GM18507 (cell line): ENCODE results near the gene POLRMT.
"Not testable (repeated sequence)": the region's sequence is repeated elsewhere in the genome, so short reads cannot be mapped to it uniquely, and the experiment has no call there.

Experiments
- DNase-seq: peaks from one replicate; pipeline ENCODE4 v3.0.0; 2011; ENCODE audit warnings: low read depth; ENCODE audit not compliant: insufficient read length; ENCODE audit errors: extremely low spot score
- FAIRE-seq: peaks from 2 replicates; lab custom pipeline; 2011; peaks lifted over from hg19 to GRCh38; lab: Jason Lieb, UNC

Gene POLRMT

DNA sequence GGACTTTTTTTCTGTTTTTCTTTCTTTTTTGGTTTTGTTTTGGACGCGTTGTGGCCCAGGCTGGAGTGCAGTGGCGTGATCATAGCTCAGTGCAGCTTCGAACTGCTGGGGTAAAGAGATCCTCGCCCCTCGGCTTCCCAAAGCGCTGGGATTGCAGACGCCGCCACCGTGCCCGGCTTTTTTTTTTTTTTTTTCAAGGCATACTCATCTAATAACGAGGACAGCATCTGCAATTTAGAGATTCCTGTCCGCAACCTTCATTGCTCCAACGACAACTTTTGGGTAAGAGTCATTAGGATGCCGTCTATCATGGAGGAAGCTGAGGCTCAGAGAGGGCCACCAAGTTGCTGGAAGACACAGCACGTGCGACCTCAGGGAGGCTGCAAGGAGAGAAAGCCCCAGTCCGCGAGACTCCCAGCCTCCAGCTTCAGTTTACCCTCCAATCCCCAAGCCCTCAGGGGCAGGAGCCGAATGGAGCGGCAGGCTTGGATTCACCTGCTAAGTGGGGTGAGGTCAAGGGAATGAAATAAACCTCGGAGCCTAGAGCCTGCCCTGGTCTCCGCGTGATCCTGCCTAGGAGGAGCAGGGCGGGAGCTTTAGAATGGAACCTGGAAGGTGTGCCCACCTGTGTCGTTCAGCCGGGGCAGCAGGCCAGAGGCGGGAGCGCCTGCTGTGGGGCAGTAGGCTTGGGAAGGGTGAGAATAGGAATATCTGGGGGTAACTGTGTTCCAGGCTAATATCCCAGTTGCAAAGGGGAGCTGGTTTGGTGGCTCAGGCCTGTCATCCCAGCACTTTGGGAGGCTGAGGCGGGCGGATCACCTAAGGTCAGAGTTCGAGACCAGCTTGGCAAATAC is 676 bp upstream of the POLRMT start:
- no peak for DNase-seq
- no peak for FAIRE-seq

DNA sequence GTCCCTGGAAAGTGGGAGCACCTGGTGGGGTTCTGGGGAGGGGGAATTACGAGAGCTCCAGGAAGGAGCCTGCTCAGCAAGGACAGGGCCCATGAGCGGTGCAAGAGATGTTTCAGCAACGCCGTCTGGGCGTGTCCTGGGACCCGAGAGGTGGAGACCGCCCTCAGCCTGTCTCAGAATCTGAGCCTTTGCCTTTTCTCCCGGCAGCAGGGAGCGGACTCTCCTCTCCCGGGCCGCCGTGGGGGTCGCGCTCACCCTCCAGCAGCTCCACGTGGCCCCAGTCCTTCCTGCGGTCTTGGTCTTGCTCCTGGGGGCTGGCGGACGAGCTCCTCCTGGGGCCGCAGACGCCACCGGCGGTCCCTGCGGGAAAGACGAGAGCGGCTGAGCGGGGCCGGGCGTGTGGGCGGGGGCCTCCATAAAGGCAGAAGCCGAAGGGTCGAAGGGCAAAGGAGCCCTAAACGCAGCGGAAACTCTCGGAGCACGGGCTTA is 714 bp downstream of the POLRMT start:
- DNase-seq (peak; percentile 48), FAIRE-seq (peak; percentile 83)

DNA sequence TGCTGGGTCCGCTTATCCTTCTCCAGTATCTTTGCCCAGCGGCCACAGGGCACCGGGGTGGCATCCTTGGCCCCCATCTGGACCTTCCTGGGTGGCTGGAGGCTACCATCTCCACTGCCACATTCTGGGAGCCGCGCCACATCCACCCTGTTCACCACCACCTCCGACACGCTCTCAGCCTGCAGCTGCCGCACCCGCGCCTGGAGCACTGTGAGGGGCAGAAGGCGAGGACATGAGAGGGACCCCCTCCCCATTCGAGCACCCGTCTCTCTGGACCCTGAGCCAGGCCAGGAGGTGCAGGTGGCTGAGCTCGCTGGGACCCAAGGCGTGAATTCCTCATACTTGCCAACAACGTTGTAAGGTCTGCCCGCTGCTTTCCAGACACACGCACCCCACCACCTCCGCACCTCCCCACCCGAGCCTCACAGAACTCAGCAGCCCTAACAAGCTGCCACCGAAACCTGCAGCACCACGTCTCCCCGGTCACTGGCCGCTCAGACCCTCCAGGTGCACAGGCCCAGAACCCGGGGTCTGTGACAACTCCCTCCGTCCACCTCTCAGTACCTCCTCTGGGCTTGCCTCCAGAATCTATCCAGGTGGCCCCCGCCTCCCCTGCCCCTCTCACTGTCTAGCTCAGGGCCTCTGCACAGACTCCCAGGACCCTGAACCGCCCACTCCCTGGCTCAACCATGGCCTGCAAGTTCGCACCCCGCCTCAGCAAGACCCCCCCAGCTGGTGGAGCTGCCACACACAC is 3.2 kb downstream of the POLRMT start:
- DNase-seq: no peak
- no peak for FAIRE-seq

DNA sequence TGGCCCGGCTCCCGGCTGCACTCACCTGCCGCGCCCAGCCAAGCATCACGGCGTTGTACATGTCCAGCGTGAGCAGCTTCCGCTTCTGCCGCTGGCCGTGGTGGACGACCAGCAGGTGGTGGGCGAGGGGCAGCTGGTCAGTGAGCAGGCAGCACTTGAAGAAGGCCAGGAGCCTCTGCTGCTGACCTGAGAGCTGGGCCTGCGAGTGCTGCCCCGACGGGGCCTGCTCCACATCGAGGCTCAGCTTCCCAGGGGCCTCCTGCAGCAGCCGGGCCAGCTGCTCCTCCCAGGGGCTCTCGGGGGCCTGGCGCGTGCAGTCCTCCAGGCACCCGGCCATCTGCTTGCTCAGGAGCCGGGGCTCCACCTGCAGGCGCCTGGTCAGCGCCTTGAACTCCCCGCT is 3.8 kb downstream of the POLRMT start:
- DNase-seq, FAIRE-seq: not testable (repeated sequence)

DNA sequence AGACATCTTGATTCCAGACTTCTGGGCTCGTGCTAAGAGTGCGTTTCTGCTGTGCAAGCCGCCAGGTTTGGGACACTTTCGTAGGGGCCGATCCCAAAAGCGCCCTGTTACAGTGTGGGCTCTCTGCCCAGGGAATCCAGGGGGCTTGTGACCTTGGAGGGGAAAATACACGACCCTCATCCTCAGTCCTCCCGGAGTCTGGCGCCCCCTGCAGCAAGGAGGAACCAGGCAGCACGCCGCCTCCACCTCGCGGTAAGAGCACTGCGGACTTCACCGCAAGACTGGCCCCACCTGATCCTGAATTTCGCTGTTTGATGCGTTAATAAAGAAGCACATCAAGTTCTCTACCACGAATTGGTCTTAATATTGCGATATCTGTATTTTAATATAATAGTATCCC is 5.2 kb downstream of the POLRMT start:
- no peak for DNase-seq
- no peak for FAIRE-seq

DNA sequence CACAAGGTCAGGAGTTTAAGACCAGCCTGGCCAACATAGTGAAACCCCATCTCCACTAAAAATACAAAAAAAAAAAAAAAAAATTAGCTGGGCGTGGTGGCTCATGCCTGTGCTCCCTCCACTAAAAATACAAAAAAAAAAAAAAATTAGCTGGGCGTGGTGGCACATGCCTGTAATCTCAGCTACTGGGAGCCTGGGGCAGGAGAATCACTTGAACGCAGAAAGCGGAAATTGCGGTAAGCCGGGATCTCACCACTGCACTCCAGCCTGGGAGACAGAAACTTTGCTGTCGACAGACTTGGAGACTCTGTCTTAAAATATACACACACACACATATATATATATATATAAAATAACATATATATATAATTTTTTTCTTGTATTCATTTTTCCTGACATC is 6.8 kb downstream of the POLRMT start:
- not testable (repeated sequence) for FAIRE-seq, DNase-seq

DNA sequence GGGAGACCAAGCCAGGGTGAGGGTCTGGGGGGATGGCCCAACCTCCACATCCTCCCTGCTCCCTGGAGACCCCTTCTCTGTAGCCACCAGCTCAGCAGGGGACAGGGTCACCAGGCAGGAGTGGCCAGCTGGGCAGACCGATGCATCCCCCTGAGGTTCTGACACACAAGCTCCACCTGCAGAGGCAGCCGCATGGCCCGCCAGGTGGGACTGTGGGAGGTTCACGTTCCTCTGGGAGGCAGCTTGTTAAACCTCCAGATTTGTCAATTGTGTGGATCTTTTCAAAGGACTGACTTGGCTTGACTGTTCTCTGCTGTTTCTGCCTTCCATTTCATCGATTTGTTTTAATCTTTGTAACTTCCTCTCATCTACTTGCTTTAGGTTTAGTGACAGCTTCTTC is 8.1 kb downstream of the POLRMT start:
- DNase-seq: no peak
- FAIRE-seq: no peak

DNA sequence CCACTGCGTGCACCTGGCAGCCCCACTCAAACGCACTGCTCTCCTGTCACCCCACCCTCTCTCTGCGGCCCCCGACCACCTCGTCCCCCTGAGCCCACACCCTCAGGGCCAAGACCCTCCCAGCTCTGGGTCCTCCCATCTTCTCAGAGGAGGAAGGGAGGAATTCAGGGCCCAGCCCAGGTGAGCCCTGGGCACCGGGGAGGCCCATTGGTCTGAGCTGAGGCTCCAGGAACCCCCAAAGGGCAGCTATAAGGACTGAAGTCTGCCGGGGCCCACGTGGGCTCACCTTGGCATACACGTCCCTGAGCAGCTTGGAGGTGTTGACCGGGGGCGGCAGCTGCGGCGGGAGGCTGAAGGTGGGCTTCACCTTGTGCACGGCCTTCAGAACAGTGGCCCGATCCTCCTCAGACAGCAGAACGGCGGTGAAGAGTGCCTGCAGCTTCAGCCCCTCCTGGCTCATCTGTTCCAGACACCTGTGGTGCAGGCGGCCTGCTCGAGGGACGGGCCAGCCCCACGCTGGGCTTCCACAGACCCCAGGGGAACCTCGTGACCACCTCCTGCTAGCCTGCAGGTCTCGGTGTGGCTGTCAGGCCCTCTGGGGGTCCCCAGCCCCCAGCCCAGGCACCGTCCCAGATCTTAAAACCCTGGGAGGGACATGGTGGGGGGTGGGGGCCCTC is 8.8 kb downstream of the POLRMT start:
- DNase-seq: no peak
- no peak for FAIRE-seq

DNA sequence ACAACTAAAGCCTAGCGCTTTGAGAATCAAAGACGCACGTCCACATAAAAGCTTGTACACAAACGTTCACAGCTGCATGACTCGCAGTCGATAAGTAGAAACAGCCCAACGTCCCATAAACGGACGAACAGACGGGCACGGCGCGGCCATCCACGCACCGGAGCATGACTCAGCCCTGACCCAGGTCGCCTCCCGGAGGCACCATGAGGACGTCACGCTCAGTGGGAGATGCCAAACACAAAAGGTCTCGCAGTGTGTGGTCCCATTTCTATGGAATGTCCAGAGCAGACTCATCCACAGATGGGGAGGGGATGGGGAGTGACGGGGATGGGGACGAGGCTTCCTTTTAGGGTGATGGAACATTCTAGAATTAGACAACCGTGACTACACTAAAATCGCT is 9.4 kb downstream of the POLRMT start:
- FAIRE-seq (no peak), DNase-seq (no peak)

DNA sequence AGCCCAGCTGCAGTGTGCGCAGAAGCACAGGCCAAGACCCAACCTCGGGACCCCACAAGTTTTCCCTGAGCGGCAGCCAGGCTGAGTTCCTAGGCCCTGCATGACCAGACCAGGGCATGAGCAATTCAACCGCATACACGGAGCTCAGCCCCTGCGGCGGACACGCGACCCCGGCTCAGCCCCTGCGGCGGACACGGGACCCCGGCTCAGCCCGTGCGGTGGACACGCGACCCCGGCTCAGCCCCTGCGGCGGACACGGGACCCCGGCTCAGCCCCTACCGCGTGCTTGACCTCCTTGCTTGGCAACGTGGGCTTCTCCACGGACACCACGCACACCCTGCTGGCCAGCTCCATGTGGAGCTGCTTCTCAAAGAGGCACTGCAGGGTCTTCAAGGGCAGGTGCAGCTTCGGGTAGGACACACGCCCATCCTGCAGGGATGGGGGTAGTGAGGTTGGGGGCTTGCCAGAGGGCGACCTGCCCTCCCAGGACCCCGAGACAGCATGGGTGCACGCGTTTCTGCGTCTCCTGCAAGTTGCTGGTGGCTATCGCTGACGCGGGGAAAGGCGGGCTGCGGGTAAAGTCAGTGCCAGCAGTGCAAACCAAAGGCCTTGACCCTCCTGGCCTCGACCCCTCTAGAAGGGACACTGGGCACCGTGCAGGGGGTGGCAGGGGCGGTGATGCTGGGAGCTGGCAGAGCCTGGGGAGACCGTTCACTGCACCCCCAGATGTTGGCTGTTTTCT is 10.0 kb downstream of the POLRMT start:
- FAIRE-seq (no peak), DNase-seq (no peak)

DNA sequence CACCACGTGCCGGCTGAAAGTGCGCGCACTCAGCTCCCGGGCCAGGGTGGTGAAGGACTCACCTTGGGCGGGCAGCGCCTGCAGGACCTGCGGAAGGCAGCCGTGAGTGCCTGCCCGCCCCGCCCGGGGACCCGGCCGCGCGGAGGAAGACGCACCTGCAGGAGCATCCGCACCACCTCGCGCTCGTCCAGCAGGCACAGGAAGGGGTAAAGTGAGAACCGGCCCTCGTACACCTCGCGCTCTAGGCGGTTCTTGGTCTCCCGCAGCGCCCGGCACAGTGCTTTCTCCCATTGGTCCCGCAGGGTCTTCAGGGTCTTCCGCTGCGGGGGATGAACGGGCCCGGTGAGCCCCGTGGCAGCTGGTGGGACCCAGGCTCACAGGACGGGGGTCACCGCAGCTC is 10.7 kb downstream of the POLRMT start:
- DNase-seq: no peak
- no peak for FAIRE-seq

DNA sequence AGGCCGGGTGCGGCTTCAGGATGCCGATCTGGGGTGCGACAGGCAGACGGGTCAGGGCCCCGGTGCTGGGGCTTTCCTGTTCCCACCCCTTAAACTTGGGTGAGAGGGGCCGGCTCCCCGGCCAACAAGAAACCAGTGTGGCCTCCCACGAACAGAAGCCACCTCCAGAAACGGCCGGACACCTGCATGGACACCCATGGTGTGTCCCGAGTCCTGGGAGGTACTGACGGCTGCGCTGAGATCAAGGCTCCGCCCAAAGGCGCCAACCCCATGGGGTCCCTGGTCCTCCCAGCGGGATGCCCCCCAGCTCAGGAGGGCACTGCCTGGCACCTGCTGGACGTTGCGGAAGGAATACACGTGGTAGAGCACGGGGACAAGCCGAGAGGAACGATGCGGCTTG is 11.5 kb downstream of the POLRMT start:
- FAIRE-seq: no peak

DNA sequence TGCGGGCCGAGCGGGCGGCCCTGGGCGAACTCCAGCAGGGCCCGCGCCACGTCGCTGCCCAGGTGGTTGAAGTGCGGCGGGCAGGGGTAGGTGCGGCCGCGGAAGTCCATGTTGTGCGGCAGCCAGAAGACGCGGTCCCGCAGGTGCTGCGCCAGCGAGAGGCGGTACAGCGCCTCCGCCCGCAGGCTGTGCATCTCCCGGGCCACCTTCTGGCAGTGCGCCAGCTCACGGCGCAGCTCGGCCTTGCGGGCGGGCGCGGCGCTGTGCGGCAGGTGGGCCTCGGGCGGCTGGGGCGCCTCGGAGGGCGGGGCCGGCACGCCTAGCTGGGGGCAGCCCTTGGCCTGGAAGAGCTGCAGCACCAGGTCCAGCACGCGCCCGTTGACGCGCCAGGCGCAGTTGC is 12.1 kb downstream of the POLRMT start:
- DNase-seq, FAIRE-seq: not testable (repeated sequence)

More for the DNA sequence above, 11.5 kb downstream of the POLRMT start:
- no peak for DNase-seq

DNA sequence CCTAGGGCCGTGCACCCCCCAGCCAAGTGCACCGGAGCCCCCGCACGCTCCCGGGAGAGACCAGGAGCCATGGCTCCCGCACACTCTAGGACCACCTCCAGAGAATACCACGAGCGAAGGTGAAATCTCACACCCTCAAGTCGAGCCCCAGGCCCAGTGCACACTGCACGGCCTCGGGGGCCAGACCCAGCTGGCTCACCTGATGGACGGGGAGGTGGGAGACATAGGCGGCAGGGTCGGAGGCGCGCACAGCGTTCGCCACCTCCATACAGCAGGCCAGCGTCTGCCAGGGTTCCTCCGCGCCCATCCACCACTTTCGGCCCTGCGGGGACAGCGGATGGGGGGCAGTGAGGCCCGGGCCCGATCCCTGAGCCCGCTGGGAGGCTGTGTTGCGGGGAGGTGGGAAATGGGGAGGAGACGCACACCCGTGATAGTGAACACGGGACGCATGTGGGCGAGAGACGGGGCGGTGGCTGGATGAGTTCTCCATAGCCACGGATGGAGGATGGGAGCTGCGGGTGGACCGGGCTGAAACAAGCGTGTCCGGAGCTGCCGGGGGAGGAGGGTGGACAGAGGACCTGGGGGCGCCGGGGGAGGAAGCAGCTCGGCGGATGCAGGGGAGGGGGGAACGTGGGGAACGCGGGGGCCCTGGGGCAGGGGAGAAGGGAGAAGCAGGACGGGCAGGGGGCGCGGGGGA is 13.0 kb downstream of the POLRMT start:
- no peak for FAIRE-seq
- DNase-seq: no peak

DNA sequence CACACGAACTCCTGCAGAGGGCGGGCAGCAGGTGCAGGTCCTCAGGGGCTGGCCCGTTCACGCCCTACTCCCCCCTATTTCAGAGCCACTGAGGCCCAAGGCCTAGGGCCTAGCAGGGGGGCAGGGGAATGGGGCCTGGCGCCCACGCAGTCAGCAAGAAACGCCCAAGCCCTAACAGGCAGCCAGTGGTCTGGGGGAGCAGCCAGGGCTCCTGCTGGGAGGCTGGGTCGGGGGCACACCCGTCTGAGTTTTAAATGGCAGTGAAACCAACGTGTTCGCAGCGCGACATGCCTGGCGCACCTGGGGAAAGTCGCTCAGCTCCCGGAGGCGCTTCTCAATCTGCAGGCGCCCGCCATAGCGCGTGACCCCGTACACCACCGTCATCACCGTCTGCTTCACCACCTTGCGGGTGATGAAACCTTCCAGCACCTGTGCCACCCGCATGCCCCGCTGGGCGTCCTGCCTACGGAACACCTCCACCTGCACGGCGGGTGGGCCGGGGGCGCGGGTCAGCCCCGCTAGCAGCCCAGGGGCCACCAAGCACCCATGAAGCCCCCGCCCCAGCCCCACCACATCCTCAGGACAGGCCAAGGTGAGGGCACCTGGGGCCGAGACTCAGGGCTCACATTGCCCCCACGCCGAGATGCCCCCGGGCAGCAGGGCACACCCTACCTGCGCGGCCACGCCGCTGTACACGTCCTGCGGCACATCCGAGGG is 13.9 kb downstream of the POLRMT start:
- FAIRE-seq (no peak), DNase-seq (no peak)

DNA sequence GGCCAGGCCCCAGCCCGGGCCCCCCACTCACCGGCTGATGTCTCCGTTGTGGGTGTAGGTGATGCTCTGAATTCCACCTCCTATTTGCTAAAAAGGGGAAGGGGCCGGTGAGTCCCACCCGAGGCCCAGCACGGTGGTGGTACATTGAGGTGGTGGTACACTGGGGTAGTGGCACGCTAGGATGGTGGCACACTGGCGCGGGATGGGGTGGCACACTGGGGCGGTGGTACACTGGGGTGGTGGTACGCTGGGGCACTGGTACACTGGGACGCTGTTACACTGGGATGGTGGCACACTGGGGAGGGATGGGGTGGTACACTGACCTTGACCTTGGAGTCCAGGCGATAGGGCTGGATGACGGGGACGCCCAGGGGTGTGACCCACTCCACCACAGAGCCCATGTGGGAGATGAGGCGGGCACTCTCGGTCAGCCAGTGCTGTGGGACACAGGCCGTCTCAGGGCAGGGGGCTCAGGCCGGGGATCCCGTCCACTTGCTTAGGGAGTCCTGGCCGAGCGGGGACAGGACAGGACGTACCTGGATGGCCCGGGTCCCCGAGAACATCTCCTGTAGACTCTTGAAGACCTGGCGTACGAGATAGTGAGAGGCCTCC is 14.6 kb downstream of the POLRMT start:
- FAIRE-seq (no peak), DNase-seq (no peak)

DNA sequence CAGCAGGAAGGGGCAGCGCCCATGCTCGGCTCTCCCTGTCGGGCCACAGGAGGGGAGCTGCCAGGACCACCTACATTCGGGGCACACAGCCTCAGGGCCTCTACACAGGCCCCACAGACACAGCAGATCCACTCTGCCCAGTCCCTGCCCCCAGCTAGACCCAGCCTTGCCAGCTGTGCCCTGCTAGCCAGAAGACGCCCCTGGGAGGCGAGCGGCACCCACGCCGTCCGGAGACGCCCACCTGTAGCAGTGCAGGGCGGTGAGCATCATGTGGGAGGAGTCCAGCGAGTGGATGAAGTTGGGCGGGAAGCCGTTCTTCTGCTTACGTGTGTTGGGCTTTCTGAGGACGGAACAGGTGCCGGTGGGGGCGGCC is 15.1 kb downstream of the POLRMT start:
- FAIRE-seq: no peak
- DNase-seq: no peak
